RKO (cell line): ENCODE data around the gene ADARB1.
A peak's percentile ranks its signal among the peaks of the same experiment; 100 is the strongest.
"Not testable (repeated sequence)": the region's sequence is repeated elsewhere in the genome, so short reads cannot be mapped to it uniquely, and the experiment has no call there.

ENCODE experiments used
- DNase-seq: peaks from one replicate; pipeline ENCODE4 v3.0.0-alpha.2; 2016; ENCODE audit warnings: low spot score

The ADARB1 gene

GRCh38 chr21:45117314-45117713 is 42.9 kb downstream of the ADARB1 start:
- no peak for DNase-seq

- DNase-seq = no peak
These were observed 43.7 kb downstream of the ADARB1 start for GRCh38 chr21:45118099-45118498.

- DNase-seq = no peak
These were observed 45.4 kb downstream of the ADARB1 start for GRCh38 chr21:45119812-45120211.

- DNase-seq = no peak
These were observed 46.6 kb downstream of the ADARB1 start for GRCh38 chr21:45120975-45121374.

GRCh38 chr21:45122030-45122429 is 47.6 kb downstream of the ADARB1 start:
- DNase-seq = no peak

GRCh38 chr21:45122432-45123132 is 48.2 kb downstream of the ADARB1 start:
- DNase-seq = no peak

- no peak for DNase-seq
These were observed 49.1 kb downstream of the ADARB1 start for GRCh38 chr21:45123440-45123839.

- DNase-seq = no peak
These were observed 50.2 kb downstream of the ADARB1 start for GRCh38 chr21:45124596-45124995.

GRCh38 chr21:45125357-45125756 is 51.0 kb downstream of the ADARB1 start:
- no peak for DNase-seq

- DNase-seq = no peak
These were observed 51.8 kb downstream of the ADARB1 start for GRCh38 chr21:45126204-45126626.

GRCh38 chr21:45126983-45127382 is 52.6 kb downstream of the ADARB1 start:
- no peak for DNase-seq

GRCh38 chr21:45127937-45128336 is 53.6 kb downstream of the ADARB1 start:
- no peak for DNase-seq

GRCh38 chr21:45128613-45129188 is 54.3 kb downstream of the ADARB1 start:
- peak; percentile 80 for DNase-seq

- peak; percentile 81 for DNase-seq
These were observed 55.0 kb downstream of the ADARB1 start for GRCh38 chr21:45129189-45129923.

- DNase-seq = peak; percentile 83
These were observed 56.0 kb downstream of the ADARB1 start for GRCh38 chr21:45130324-45130774.

- DNase-seq = no peak
These were observed 57.2 kb downstream of the ADARB1 start for GRCh38 chr21:45131537-45131999.

- no peak for DNase-seq
These were observed 58.6 kb downstream of the ADARB1 start for GRCh38 chr21:45132841-45133573.

GRCh38 chr21:45133574-45134278 is 59.3 kb downstream of the ADARB1 start:
- DNase-seq = not testable (repeated sequence)

- no peak for DNase-seq
These were observed 60.1 kb downstream of the ADARB1 start for GRCh38 chr21:45134279-45135076.

GRCh38 chr21:45135122-45135521 is 60.7 kb downstream of the ADARB1 start:
- no peak for DNase-seq

GRCh38 chr21:45135868-45136267 is 61.5 kb downstream of the ADARB1 start:
- DNase-seq = no peak
